Measurements from ENCODE around the gene SPTLC3.

SPTLC3 gene

GRCh38 chr20:13017883-13018535 is 9.2 kb downstream of the SPTLC3 start:
- TF ChIP-seq, protein P1, sequence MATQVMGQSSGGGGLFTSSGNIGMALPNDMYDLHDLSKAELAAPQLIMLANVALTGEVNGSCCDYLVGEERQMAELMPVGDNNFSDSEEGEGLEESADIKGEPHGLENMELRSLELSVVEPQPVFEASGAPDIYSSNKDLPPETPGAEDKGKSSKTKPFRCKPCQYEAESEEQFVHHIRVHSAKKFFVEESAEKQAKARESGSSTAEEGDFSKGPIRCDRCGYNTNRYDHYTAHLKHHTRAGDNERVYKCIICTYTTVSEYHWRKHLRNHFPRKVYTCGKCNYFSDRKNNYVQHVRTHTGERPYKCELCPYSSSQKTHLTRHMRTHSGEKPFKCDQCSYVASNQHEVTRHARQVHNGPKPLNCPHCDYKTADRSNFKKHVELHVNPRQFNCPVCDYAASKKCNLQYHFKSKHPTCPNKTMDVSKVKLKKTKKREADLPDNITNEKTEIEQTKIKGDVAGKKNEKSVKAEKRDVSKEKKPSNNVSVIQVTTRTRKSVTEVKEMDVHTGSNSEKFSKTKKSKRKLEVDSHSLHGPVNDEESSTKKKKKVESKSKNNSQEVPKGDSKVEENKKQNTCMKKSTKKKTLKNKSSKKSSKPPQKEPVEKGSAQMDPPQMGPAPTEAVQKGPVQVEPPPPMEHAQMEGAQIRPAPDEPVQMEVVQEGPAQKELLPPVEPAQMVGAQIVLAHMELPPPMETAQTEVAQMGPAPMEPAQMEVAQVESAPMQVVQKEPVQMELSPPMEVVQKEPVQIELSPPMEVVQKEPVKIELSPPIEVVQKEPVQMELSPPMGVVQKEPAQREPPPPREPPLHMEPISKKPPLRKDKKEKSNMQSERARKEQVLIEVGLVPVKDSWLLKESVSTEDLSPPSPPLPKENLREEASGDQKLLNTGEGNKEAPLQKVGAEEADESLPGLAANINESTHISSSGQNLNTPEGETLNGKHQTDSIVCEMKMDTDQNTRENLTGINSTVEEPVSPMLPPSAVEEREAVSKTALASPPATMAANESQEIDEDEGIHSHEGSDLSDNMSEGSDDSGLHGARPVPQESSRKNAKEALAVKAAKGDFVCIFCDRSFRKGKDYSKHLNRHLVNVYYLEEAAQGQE (IDR thresholded peaks at IDR 0.05; ENCODE audit: insufficient read depth in 1 of 2, low read depth in 2 of 2, low read length in 2 of 2) = no peak
- TF ChIP-seq TAF1 (IDR thresholded peaks at IDR 0.05; ENCODE audit: borderline replicate concordance, insufficient read depth, low read length) = no peak
- no peak for TF ChIP-seq FOXP2 (optimal IDR thresholded peaks at IDR 0.05; ENCODE audit: borderline replicate concordance, extremely low read depth, extremely low read length, insufficient read depth)
- no peak for TF ChIP-seq POLR2AphosphoS5 (IDR thresholded peaks at IDR 0.05; ENCODE audit: low read depth, low read length)
- no peak for TF ChIP-seq SIN3A (IDR thresholded peaks at IDR 0.05; ENCODE audit: borderline replicate concordance, insufficient read depth, low read length)

- TF ChIP-seq TAF1 (IDR thresholded peaks at IDR 0.05; ENCODE audit: borderline replicate concordance, insufficient read depth, low read length) (no peak), FOXP2 (optimal IDR thresholded peaks at IDR 0.05; ENCODE audit: borderline replicate concordance, extremely low read depth, extremely low read length, insufficient read depth) (no peak), SIN3A (IDR thresholded peaks at IDR 0.05; ENCODE audit: borderline replicate concordance, insufficient read depth, low read length) (no peak), POLR2AphosphoS5 (IDR thresholded peaks at IDR 0.05; ENCODE audit: low read depth, low read length) (no peak)
- TF ChIP-seq, protein P1 (IDR thresholded peaks at IDR 0.05; ENCODE audit: insufficient read depth in 1 of 2, low read depth in 2 of 2, low read length in 2 of 2) = no peak
Measured at GRCh38 chr20:13021205-13021970, 12.6 kb downstream of the SPTLC3 start.

- TF ChIP-seq TAF1 (IDR thresholded peaks at IDR 0.05; ENCODE audit: borderline replicate concordance, insufficient read depth, low read length) (no peak), FOXP2 (optimal IDR thresholded peaks at IDR 0.05; ENCODE audit: borderline replicate concordance, extremely low read depth, extremely low read length, insufficient read depth) (no peak), SIN3A (IDR thresholded peaks at IDR 0.05; ENCODE audit: borderline replicate concordance, insufficient read depth, low read length) (no peak), POLR2AphosphoS5 (IDR thresholded peaks at IDR 0.05; ENCODE audit: low read depth, low read length) (no peak)
- TF ChIP-seq, protein P1 (IDR thresholded peaks at IDR 0.05; ENCODE audit: insufficient read depth in 1 of 2, low read depth in 2 of 2, low read length in 2 of 2) = no peak
Measured at GRCh38 chr20:13022401-13023155, 13.8 kb downstream of the SPTLC3 start.

DNA sequence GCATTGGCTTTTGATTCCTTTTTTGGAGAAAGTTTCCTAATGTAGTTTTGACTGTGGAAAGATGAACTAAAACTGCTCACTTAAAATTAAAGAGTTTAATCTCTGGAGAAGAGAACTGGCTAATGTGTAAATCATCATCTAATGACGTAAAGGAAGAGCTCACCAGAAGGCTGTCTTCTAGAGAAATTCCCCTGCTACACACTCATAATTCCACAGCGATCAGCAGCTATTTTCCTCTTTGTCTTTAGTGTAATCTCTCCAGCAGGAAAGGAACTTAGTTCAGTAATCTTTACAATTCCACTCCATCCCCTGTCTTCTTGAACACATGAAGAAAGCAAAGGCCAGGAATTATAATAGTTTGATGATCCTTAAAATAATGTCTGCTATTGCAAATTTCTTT is 15.8 kb downstream of the SPTLC3 start:
- TF ChIP-seq FOXP2 (optimal IDR thresholded peaks at IDR 0.05; ENCODE audit: borderline replicate concordance, extremely low read depth, extremely low read length, insufficient read depth) (no peak), POLR2AphosphoS5 (IDR thresholded peaks at IDR 0.05; ENCODE audit: low read depth, low read length) (no peak), TAF1 (IDR thresholded peaks at IDR 0.05; ENCODE audit: borderline replicate concordance, insufficient read depth, low read length) (no peak), SIN3A (IDR thresholded peaks at IDR 0.05; ENCODE audit: borderline replicate concordance, insufficient read depth, low read length) (no peak)
- TF ChIP-seq, protein P1 (IDR thresholded peaks at IDR 0.05; ENCODE audit: insufficient read depth in 1 of 2, low read depth in 2 of 2, low read length in 2 of 2) = no peak

All from PFSK-1 (cell line).